Lower lobe of right lung (tissue), 2 donors: ENCODE measurements around the gene CHST10. TPM values are rescaled to one million over a fixed set of nuclear protein-coding genes. Genes with fewer than 3 reads are reported as not detected.

Source experiments
- ATAC-seq, 2 donors: fragments of 200-7000 bp; cut with Tn5 transposase; one replicate each; pipeline ENCODE4 v1.9.1; 2020 to 2022; ENCODE audit warnings: mild to moderate bottlenecking in 2 of 2, moderate library complexity in 2 of 2
- DNase-seq: peaks from one replicate; pipeline ENCODE4 v3.0.0-alpha.2; 2020
- H3K27ac ChIP-seq: fragments of 200-600 bp; one replicate; pipeline ENCODE4 v1.8.0; 2022
- H3K27me3 ChIP-seq: fragments of 200-600 bp; one replicate; pipeline ENCODE4 v1.8.0; 2022; ENCODE audit warnings: low read depth
- H3K36me3 ChIP-seq: fragments of 200-600 bp; one replicate; pipeline ENCODE4 v1.8.0; 2022; ENCODE audit warnings: mild to moderate bottlenecking
- H3K4me1 ChIP-seq: fragments of 200-600 bp; one replicate; pipeline ENCODE4 v1.8.0; 2022
- H3K4me3 ChIP-seq: fragments of 200-600 bp; one replicate; pipeline ENCODE4 v1.8.0; 2022; ENCODE audit warnings: mild to moderate bottlenecking
- H3K9me3 ChIP-seq: fragments of 200-600 bp; one replicate; pipeline ENCODE4 v1.8.0; 2022
- CTCF ChIP-seq: fragments of 200-600 bp; IDR thresholded peaks from one replicate; pipeline ENCODE4 v1.8.0; 2022; ENCODE audit warnings: antibody characterized with exemption, mild to moderate bottlenecking
- intact Hi-C: fragments of 100-400 bp; cut with DNase I; formaldehyde crosslinking; loops from one replicate; pipeline ENCODE4 v1.11.0; 2022
- total RNA-seq: library from RNA; stranded (reverse); fragmentation: NEBNext Ultra II Directional; extraction: Animal tissue kit (Norgen Biotek cat#: 25700); gene quantifications from one replicate; pipeline ENCODE4 v1.2.1, GENCODE V29; 2021
- donor health status: DM: no; HTN: yes; CAD: no; lungs with severe emphysema.

The CHST10 gene
- total RNA-seq, 1 donor from 2014 or later, result 7.6 TPM

DNA sequence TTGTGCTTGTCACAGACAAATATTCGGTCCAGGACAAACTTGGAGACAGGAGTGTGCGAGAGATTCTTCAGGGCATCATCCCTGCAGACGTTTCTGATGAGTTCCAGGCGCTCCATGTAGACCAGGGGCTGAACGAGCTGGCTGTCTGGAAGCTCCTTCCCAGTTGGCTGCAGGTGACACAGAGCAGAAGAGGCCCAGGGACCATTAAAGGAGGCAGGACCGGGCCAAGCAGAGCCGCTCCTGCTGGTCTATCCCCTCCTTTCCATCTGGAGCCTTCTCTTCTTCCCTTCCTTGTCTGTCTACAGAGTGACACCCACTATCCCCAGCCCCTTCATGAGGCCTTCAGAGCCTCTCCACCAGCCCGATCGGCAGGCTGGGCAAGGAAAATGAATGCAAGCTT is 19.5 kb downstream of the CHST10 start:
- Histone ChIP-seq H3K27me3 (no peaks in the 10 kb centered on the region), H3K36me3 (peaks cover 57% of the 10 kb centered on the region), H3K9me3 (no peaks in the 10 kb centered on the region), H3K27ac (no peak overlapping the region), H3K4me3 (no peak overlapping the region), H3K4me1 (no peaks in the 10 kb centered on the region)
- ATAC-seq, result no peak
- intact Hi-C loops, result no loop called here
- no peak for TF ChIP-seq CTCF
- no peak for DNase-seq

DNA sequence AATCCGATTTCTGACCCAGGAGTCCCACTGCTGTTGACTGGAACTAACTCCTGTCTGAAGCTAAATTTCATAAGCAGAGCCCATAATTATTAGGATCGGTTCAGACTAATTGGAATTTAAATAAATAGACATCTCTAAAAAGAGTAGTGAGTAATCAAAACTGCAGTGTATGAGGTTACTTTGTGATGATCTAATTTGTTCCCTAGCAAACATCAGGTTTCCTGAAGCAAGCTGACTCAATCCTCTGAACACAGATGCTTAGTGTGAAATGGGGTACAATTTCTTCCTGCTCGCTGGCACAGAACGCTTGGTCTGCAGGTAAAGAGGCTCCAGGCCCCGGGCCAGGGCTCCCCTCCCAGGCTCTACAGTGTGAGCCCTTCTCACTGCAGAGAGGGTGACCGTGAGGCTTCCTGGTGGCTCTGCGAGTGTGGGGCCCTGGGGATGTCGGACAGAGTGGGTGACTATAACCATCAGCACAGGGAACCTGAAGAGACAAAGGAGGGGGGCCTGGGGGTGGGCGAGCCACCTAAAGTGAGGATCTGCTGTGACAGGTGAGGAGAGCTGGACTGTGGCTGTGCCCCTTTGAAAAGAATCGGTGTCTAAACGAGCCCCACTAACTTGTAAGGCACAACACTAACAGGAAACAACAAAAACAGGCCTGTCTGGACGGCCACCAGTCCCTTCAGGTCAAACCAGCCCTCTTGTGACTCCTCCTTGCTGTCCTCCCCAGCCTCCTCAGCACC is 20.2 kb downstream of the CHST10 start:
- Histone ChIP-seq H3K27me3 (no peaks in the 10 kb centered on the region), H3K4me1 (no peaks in the 10 kb centered on the region), H3K9me3 (no peaks in the 10 kb centered on the region), H3K4me3 (no peak overlapping the region), H3K27ac (no peak overlapping the region), H3K36me3 (peaks cover 60% of the 10 kb centered on the region)
- no peak for ATAC-seq
- intact Hi-C loops, result no loop called here
- TF ChIP-seq CTCF, result no peak
- DNase-seq, result no peak

- Histone ChIP-seq H3K4me3 (no peak overlapping the region), H3K36me3 (peaks cover 60% of the 10 kb centered on the region), H3K27ac (no peak overlapping the region), H3K4me1 (no peaks in the 10 kb centered on the region), H3K27me3 (no peaks in the 10 kb centered on the region), H3K9me3 (no peaks in the 10 kb centered on the region)
- intact Hi-C loops, result no loop called here
- no peak for DNase-seq
- no peak for ATAC-seq
- no peak for TF ChIP-seq CTCF
These were observed 21.0 kb downstream of the CHST10 start for GRCh38 chr2:100396483-100396882.

DNA sequence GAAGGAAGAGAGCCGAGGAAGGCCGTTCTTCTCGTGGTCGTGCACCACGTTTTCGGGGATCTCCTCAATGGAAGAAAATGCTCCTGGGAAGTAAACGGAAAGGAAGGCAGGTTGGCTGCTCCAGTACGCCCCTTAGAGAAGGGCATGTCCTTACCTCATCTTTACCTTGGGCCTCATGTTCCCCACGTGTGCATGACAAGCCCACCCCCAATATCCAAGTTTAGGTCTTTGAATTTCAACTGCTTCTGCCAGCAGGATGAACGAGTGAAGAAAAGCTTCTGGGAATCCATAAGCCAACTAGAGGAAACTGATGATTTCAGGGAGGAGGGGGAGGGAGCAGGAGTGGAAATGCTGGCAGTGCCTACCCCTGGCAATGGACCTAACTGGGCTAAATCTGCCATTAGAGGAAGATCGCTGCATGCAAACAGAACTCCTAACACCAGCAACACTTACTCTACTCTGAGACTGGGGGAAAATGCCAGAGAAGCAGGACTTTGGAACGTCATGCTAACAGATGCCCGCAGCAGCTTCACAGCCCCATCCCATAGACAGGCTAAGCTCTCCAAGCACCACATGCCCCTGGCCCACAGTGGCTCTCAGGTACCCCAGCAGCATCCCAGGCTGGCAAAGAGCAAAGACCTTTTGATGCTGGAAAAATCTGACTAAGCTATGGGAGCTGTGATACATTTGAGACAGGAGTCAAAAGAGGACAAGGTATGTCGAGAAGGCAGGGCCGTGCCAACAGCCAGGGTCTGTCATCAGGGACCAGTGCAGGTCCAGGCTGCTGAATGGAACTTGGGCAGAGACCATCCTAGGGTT is 21.7 kb downstream of the CHST10 start:
- Histone ChIP-seq H3K36me3 (peaks cover 55% of the 10 kb centered on the region), H3K4me3 (no peak overlapping the region), H3K27ac (no peak overlapping the region), H3K9me3 (no peaks in the 10 kb centered on the region), H3K27me3 (no peaks in the 10 kb centered on the region), H3K4me1 (no peaks in the 10 kb centered on the region)
- TF ChIP-seq CTCF, result no peak
- ATAC-seq (no peak), DNase-seq (no peak)
- intact Hi-C loops, result no loop called here

- DNase-seq (no peak), ATAC-seq (no peak)
- Histone ChIP-seq H3K4me1 (no peaks in the 10 kb centered on the region), H3K36me3 (peaks cover 55% of the 10 kb centered on the region), H3K27ac (no peak overlapping the region), H3K27me3 (no peaks in the 10 kb centered on the region), H3K4me3 (no peak overlapping the region), H3K9me3 (no peaks in the 10 kb centered on the region)
- no peak for TF ChIP-seq CTCF
- intact Hi-C loops, result no loop called here
These were observed 23.3 kb downstream of the CHST10 start for GRCh38 chr2:100394111-100394641.
